Skeletal muscle satellite cell (primary cell): ENCODE measurements around the gene CHST8.
"Not testable (repeated sequence)": the region's sequence is repeated elsewhere in the genome, so short reads cannot be mapped to it uniquely, and the experiment has no call there.

Source experiments
- H3K27me3 ChIP-seq: 2 replicates; pipeline ENCODE4 v1.7.0; 2013; ENCODE audit warnings: low read length; ENCODE audit not compliant: control insufficient read depth, insufficient read depth
- H3K36me3 ChIP-seq: 2 replicates; pipeline ENCODE4 v1.7.0; 2013; ENCODE audit warnings: mild to moderate bottlenecking, control low read depth, low read length; ENCODE audit not compliant: insufficient read depth
- H3K4me1 ChIP-seq: 2 replicates; pipeline ENCODE4 v1.7.0; 2013; ENCODE audit warnings: low read length; ENCODE audit not compliant: control insufficient read depth, insufficient read depth
- H3K4me2 ChIP-seq: 2 replicates; pipeline ENCODE4 v1.7.0; 2013; ENCODE audit warnings: mild to moderate bottlenecking, low read length
- H3K4me3 ChIP-seq: 2 replicates; pipeline ENCODE4 v1.7.0; 2013; ENCODE audit warnings: low read length
- H3K9ac ChIP-seq: 2 replicates; pipeline ENCODE4 v1.7.0; 2013; ENCODE audit warnings: mild to moderate bottlenecking, low read depth, low read length, moderate library complexity
- H3K9me3 ChIP-seq: replicated peaks from 2 replicates; pipeline ENCODE4 v1.7.0; 2013; ENCODE audit warnings: mild to moderate bottlenecking, control low read depth, low read length

Gene CHST8

DNA sequence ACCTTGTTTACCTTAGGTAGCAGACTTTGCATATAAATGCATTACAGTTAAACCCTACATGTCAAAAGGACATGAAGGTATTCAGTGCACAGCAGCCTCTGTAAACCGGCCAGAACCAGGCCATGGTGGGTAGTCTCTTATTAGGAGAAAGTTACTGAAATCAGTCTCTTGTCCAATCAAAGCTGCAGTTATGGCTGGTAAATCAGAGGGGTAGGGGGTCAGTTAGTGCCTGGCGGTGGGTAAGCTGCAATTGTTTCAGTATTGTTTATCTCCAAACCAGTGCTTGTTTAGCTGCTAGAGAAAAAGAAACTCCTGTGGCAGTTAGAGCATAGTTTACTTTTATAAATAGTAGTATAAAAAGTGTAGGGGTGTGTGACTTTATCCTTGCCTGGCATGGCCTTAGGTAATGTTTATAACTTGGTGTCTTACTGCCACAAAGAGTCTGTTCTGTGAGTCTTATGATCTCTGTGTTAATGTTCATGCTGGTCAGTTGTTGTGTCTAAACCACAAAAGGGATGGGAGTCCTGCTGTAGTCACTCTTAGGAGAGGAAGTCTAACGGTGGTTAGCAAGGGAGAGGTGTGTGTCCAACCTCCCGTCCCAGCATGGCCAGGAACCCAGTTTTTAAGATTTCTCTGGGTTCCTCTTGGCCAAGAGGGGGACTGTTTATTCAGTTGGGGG lies 28.0 kb downstream of the CHST8 start:
- no peaks in the 10 kb centered on the region for H3K4me1 ChIP-seq

DNA sequence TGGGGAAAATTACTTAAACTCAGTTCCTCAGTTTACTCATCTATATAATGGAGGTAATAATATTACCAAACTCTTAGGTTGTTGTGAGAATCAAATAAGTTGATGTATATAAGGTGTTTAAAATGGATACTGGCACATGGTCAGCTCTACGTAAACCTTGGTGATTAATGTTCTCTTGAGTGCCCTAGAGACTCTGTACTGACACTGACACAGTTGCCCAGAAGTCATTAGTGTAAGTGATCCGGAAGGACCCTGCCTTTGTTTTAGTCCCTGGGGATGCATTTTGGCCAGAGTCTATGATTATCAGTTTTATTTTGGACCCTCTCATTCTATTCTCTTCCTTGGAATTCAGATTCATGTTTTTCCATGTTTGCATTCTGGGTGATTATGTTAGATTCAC lies 31.9 kb downstream of the CHST8 start:
- no peak overlapping the region for H3K9ac ChIP-seq
- H3K9me3 ChIP-seq = no peaks in the 10 kb centered on the region
- no peaks in the 10 kb centered on the region for H3K4me1 ChIP-seq
- no peak overlapping the region for H3K4me2 ChIP-seq
- no peak overlapping the region for H3K4me3 ChIP-seq
- H3K36me3 ChIP-seq = no peaks in the 10 kb centered on the region
- H3K27me3 ChIP-seq = no peaks in the 10 kb centered on the region

More for the DNA sequence above, 28.0 kb downstream of the CHST8 start:
- Histone ChIP-seq H3K9me3 (no peaks in the 10 kb centered on the region), H3K36me3 (no peaks in the 10 kb centered on the region), H3K4me2 (no peak overlapping the region), H3K4me3 (no peak overlapping the region), H3K9ac (no peak overlapping the region), H3K27me3 (no peaks in the 10 kb centered on the region)

DNA sequence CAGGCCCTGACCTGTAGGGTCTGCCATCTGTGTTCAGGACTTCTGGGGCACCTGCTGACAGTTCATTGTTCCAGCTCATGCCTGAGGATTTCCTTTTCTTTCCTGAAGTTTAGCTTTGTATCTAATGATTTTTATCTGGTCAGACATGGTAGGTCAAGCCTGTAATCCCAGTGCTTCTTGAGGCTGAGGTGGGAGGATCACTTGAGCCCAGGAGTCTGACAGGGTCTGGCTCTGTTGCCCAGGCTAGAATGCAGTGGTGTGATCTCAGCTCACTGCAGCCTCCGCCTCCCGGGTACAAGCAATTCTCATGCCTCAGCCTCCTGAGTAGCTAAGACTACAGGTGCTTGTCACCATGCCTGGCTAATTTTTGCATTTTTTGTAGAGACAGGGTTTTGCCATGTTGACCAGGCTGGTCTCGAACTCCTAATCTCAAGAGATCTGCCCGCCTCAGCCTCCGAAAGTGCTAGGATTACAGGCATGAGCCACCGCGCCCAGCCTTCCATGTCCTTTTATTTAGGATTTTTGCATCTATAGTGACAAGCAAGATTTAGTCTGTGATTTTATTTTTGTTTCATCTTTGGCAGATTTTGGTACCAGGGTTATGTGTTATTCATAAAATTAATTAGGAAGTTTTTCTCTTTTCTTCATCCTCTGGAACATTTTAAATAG lies 33.2 kb downstream of the CHST8 start:
- no peak overlapping the region for H3K4me2 ChIP-seq
- H3K4me1 ChIP-seq = no peaks in the 10 kb centered on the region
- H3K9me3 ChIP-seq = no peaks in the 10 kb centered on the region
- no peak overlapping the region for H3K4me3 ChIP-seq
- no peaks in the 10 kb centered on the region for H3K36me3 ChIP-seq
- no peak overlapping the region for H3K9ac ChIP-seq
- no peaks in the 10 kb centered on the region for H3K27me3 ChIP-seq

- no peaks in the 10 kb centered on the region for H3K27me3 ChIP-seq
- no peak overlapping the region for H3K4me3 ChIP-seq
- H3K9ac ChIP-seq = no peak overlapping the region
- no peaks in the 10 kb centered on the region for H3K4me1 ChIP-seq
- H3K36me3 ChIP-seq = no peaks in the 10 kb centered on the region
- no peak overlapping the region for H3K4me2 ChIP-seq
- no peaks in the 10 kb centered on the region for H3K9me3 ChIP-seq
These were observed 38.1 kb downstream of the CHST8 start for GRCh38 chr19:33659835-33660234.

- Histone ChIP-seq H3K4me1 (no peaks in the 10 kb centered on the region), H3K9me3 (no peaks in the 10 kb centered on the region), H3K36me3 (no peaks in the 10 kb centered on the region), H3K4me3 (no peak overlapping the region), H3K4me2 (no peak overlapping the region), H3K9ac (no peak overlapping the region), H3K27me3 (no peaks in the 10 kb centered on the region)
These were observed 38.8 kb downstream of the CHST8 start for GRCh38 chr19:33660410-33661124.

- Histone ChIP-seq H3K9me3 (no peaks in the 10 kb centered on the region), H3K4me2 (no peak overlapping the region), H3K36me3 (no peaks in the 10 kb centered on the region), H3K4me3 (no peak overlapping the region), H3K9ac (no peak overlapping the region), H3K4me1 (no peaks in the 10 kb centered on the region), H3K27me3 (no peaks in the 10 kb centered on the region)
These were observed 39.6 kb downstream of the CHST8 start for GRCh38 chr19:33661336-33661735.

GRCh38 chr19:33662391-33663092 lies 40.8 kb downstream of the CHST8 start:
- no peak overlapping the region for H3K9ac ChIP-seq
- H3K27me3 ChIP-seq = no peaks in the 10 kb centered on the region
- H3K9me3 ChIP-seq = no peaks in the 10 kb centered on the region
- H3K4me1 ChIP-seq = no peaks in the 10 kb centered on the region
- H3K4me3 ChIP-seq = no peak overlapping the region
- no peaks in the 10 kb centered on the region for H3K36me3 ChIP-seq
- no peak overlapping the region for H3K4me2 ChIP-seq

GRCh38 chr19:33663316-33663715 lies 41.6 kb downstream of the CHST8 start:
- H3K9ac ChIP-seq, H3K4me1 ChIP-seq, H3K4me2 ChIP-seq, H3K9me3 ChIP-seq, H3K4me3 ChIP-seq, H3K27me3 ChIP-seq, H3K36me3 ChIP-seq: not testable (repeated sequence)

- H3K9me3 ChIP-seq = no peaks in the 10 kb centered on the region
- H3K4me2 ChIP-seq = no peak overlapping the region
- H3K27me3 ChIP-seq = no peaks in the 10 kb centered on the region
- no peak overlapping the region for H3K4me3 ChIP-seq
- H3K9ac ChIP-seq = no peak overlapping the region
- H3K36me3 ChIP-seq = no peaks in the 10 kb centered on the region
- H3K4me1 ChIP-seq = no peaks in the 10 kb centered on the region
These were observed 43.0 kb downstream of the CHST8 start for GRCh38 chr19:33664744-33665143.

DNA sequence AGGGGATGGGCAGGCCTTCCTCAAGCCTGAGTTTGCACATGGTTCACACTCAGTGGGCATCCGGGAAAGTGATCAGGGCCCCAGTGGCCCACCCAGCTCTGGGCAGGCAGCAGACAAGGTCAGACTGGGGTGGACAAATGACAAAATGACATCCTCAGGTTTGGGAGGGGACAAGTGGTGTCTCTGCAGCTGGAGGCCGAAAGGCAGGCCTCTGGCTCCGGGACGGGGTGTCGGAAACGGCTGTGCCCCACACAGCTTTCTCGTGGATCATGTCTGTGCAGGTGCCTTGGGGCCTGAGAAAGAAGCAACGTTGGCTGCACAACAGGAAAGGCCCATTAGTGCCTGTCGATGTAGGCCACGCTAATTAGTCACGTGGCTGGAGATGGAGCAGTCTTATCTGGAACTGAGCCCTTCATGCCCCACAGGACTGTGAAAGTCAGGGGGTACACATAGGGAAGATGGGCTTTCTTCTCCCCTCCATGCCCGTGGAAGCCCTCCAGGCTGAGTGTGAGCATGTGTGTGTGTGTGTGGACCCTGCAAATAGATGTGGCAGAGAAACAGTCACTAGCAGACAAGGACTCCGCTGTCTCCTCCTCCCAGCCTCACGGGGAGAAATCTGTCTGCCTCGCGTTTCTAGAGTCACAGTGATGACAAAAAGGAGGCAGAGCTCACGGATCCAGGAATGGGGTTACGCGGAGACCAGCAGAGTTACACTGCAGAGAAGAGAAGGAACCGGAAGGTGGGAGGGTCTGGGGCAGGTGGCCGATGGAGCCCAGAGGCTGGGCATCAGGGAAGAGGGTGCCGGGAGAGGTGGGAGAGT lies 44.2 kb downstream of the CHST8 start:
- H3K4me3 ChIP-seq = no peak overlapping the region
- no peaks in the 10 kb centered on the region for H3K27me3 ChIP-seq
- no peaks in the 10 kb centered on the region for H3K36me3 ChIP-seq
- no peaks in the 10 kb centered on the region for H3K9me3 ChIP-seq
- H3K4me2 ChIP-seq = no peak overlapping the region
- no peaks in the 10 kb centered on the region for H3K4me1 ChIP-seq
- no peak overlapping the region for H3K9ac ChIP-seq
